GM18526 (cell line): ENCODE results near the gene GLIS1.

Experiments
- POLR2A ChIP-seq: IDR thresholded peaks from 3 replicates; pipeline ENCODE4 v1.6.1; 2011; ENCODE audit not compliant: insufficient read length; ENCODE audit errors: extremely low read depth

Gene GLIS1

DNA sequence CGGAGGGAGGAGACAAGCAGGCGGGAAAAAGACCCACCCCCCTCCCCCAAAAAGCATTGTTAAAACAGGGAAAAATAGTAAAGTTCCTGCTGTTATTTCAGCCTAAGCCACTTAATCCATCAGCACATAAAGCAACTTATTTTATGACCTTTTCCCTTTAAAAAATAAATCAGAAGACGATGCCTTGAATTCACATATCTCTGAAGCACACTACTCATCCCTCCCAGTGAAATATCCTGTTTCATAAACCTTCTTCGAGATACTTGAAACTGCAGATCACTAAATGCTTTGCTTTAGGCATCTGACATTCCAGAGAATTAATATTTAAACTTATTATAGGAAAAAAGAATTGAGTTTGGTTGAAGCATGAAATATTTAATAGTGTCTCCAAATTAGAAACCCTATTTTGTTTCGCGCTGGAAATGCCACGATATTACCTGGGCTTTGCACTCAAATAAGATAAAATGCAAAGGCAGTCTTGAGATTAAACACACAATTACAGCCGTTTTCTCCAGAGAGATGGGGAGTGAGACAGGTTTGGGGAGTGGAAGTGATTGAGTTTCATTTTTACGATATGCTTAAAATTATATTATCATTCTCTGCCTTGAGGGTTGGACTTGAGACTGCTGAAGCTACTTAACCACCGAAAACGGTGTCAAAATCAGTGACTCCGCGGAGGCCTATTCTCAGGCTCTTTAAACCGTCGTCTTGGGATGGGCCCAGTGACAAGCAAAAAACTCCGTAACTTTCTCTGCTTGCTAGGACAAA, 9.3 kb downstream of the GLIS1 start:
- TF ChIP-seq POLR2A = no peak

GRCh38 chr1:53728702-53729455, 10.1 kb downstream of the GLIS1 start:
- TF ChIP-seq POLR2A = no peak

DNA sequence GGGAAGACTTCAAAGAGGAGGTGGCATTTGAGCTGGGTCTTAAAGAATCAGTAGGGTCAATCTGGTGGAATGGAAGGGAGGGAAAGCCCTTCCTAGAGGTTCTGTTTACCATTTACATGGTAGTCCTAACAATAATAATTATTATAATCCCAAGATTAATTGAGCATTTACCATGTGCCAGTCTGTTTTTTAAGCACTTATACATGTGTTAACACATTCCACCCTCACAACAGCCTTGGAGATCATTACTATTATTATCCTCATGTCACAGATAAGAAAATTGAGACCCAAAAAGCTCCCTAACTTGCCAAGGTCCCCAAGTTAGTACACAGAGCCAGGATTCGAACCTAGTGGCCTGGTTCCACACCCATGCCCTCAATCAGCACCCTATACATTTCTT, 10.8 kb downstream of the GLIS1 start:
- TF ChIP-seq POLR2A = no peak

GRCh38 chr1:53727461-53728092, 11.4 kb downstream of the GLIS1 start:
- TF ChIP-seq POLR2A = no peak

- no peak for TF ChIP-seq POLR2A
These were observed 12.9 kb downstream of the GLIS1 start for GRCh38 chr1:53726009-53726600.

DNA sequence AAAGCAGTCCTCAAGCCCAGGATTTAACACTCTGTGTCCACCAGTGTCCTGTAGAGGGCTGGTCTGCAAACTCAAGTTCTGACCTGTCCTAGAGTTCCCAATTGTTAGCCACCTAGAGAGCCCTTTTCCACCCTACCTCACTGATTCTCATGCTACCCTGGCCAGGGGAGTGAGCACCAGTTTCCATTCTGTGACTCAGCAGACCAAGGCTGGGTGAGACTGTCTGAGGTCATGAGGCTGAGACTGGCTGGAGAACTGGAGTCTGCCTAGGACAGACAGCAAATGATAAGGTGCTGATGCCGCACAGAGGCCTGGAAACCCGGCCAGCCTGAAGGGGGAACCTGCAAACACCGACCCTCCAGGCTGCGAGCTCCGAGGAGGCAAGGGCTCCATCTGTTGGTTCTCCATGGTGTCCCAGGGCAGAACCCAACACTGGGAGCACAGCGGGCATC, 13.7 kb downstream of the GLIS1 start:
- TF ChIP-seq POLR2A = no peak

GRCh38 chr1:53722025-53722424, 16.9 kb downstream of the GLIS1 start:
- TF ChIP-seq POLR2A = no peak

DNA sequence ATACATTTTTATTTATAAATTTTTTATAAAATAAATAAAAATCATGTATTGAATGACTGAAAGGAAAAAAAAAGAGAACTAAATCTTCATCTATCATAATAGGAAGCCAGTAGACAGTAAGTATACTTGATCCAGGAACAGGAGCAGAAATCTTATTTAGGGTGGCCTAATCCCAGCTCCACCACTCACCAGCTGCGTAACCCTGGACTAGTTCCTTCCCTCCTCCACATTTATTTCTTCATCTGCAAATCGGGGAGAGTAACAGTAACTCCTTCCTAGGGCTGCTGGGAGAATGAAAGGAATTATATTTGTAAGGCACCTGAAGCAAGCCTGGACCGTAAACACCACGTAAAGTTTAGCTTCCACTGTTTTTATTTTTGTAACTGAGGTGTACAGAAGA, 17.9 kb downstream of the GLIS1 start:
- TF ChIP-seq POLR2A = no peak

DNA sequence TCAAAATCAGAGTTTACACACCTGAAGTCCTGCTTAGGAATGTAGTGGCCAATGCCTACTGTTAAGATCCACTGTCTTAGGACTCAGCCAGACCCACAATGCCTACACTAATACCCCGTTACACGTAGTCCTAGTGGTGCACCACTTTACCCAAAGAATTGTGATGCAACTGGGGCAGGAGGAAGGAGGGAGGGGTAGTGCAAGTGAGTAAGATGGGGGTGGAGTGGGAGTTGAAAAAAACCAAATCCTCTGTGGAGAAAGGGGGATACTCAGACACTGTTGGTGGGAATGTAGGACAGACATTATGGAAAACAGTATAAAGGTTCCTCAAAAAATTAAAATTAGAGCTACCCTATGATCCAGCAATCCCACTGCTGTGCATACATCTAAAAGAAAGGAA, 19.5 kb downstream of the GLIS1 start:
- no peak for TF ChIP-seq POLR2A

- no peak for TF ChIP-seq POLR2A
These were observed 20.5 kb downstream of the GLIS1 start for GRCh38 chr1:53718443-53718842.

DNA sequence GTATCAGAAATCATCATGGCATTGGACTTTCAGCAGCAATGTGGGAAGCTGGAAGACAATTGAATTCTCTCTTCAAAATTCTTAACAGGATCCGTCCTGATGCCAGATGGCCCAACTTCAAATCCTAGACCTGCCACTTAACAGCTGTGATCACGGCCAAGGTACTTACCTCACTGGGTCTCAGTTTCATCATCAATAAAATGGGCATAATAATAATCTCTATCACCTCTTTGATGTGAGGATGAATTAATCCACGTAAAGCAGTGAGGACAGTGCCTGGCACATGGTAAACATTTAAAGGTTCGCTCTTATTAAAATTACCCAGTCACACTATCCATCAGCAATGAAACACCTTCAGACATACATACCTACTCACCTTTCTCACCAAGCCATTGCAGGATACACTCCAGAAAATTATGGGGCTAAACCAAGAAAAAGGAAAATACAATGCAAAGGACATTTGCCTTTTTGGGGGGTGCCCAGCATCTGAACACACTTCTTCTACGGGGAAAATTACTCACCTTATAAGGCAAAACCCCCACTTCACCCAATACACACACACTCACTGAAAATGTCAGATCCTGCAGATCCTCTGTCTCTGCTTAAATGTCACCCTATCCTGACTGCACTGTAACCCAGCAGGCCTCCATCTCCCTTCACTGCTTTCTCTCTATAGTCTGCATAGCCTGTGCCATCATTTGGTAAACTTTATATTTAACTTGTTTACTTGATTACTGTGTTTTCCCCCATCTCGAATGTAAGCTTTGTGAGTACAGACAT, 21.7 kb downstream of the GLIS1 start:
- TF ChIP-seq POLR2A = no peak

GRCh38 chr1:53716150-53716549, 22.8 kb downstream of the GLIS1 start:
- TF ChIP-seq POLR2A = no peak

DNA sequence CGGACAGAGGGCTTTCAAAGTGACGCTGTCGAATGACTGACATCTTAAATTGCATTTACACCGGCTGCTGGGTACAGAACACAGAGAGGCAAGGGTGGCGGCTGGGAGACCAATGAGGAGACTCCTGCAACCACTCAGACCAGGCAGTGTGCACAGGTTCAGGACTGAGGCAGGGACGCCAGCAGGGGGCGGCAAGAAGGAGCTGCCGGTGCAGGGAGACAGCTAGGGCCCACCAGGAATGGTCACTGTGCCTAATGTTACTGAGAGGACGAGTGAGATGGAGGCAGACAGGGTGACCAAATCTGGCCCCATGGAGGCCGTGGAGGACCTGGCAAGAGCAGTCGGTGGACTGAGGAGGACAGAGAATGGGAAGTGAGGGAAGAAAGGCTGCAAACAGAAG, 23.5 kb downstream of the GLIS1 start:
- TF ChIP-seq POLR2A = no peak

DNA sequence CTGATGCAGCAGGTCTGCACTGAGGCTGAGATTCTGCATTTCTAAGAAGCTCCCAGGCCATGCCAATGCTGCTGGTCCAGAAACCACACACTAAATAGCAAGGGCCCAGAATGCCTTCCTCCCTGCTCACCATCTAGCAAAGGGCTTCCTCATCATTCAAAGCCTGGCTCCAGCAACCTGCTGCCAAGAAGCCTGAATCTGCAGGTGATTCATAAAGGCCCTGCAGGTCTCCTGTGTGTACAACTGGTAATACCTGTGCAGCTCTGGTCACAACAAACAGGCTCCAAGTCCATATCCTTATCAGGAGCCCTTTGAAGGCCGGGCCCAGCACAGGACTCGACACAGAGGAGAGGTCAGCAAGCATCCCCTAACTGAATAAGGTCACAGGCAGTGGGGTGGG, 26.7 kb downstream of the GLIS1 start:
- TF ChIP-seq POLR2A = no peak

- no peak for TF ChIP-seq POLR2A
These were observed 28.4 kb downstream of the GLIS1 start for GRCh38 chr1:53710584-53710983.

DNA sequence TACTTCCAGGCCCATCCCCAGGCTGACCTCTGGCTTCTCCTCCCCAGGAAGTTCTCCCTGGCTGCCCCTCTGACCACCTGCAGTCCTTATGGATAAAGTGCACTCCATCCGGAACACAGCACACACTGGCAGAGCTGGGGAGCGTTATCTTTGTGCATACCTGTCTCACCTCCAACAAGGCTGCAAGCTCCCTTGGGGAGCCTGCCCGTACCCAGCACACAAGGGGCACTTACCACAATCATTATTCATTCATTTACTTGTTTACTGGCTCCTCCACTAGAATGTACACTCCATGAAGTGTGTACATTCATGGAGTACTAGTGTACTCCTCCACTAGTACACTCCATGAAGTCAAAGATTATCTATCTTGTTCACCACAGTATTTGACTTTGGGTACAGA, 30.3 kb downstream of the GLIS1 start:
- no peak for TF ChIP-seq POLR2A

GRCh38 chr1:53706356-53706755, 32.6 kb downstream of the GLIS1 start:
- TF ChIP-seq POLR2A = no peak
